ENCODE data around the gene ANKRD31. TPM values are rescaled to one million over a fixed set of nuclear protein-coding genes. Genes with fewer than 3 reads are reported as not detected.
"Not testable (repeated sequence)": the region's sequence is repeated elsewhere in the genome, so short reads cannot be mapped to it uniquely, and the experiment has no call there.

ANKRD31 gene
- total and polyA plus RNA-seq, 7 donors = 0.01 to 0.11 (median 0.06) TPM; not detected in 2

- TF ChIP-seq CTCF (IDR thresholded peaks at IDR 0.05) = no peak
- no peaks in the 10 kb centered on the region for H3K4me1 ChIP-seq
- H3K36me3 ChIP-seq (ENCODE audit: insufficient read depth in 1 of 2, low read depth in 1 of 2) = no peaks in the 10 kb centered on the region
- H3K27ac ChIP-seq = no peak overlapping the region
- H3K27me3 ChIP-seq (ENCODE audit: insufficient read depth in 3 of 3, low read length in 2 of 3) = no peaks in the 10 kb centered on the region
- H3K4me3 ChIP-seq = no peak overlapping the region
- no peaks in the 10 kb centered on the region for H3K9me3 ChIP-seq
- DNase-seq (no peak), ATAC-seq (no peak)
- intact Hi-C loops (cut with DNase I) = no loop called here
- 75 to 85% (median 81%) methylated on average over 1 of the region's 1 CpG for WGBS, 3 donors
Observed at GRCh38 chr5:75274486-75274885, 37.8 kb upstream of the ANKRD31 start.

- ATAC-seq; H3K27ac ChIP-seq; H3K4me1 ChIP-seq; intact Hi-C loops (cut with DNase I); DNase-seq; H3K9me3 ChIP-seq; H3K36me3 ChIP-seq (ENCODE audit: insufficient read depth in 1 of 2, low read depth in 1 of 2); H3K4me3 ChIP-seq; H3K27me3 ChIP-seq (ENCODE audit: insufficient read depth in 3 of 3, low read length in 2 of 3): not testable (repeated sequence)
- WGBS, 3 donors = 97 to 100% methylated on average over 4 to 24 of the region's 31 CpGs; no CpG with 5 or more reads in 1 of the 3 donors
Observed at GRCh38 chr5:75270605-75271004, 33.9 kb upstream of the ANKRD31 start.

GRCh38 chr5:75265731-75266130, 29.1 kb upstream of the ANKRD31 start:
- no peak for ATAC-seq
- no peak overlapping the region for H3K27ac ChIP-seq
- intact Hi-C loops (cut with DNase I) = loop anchor here (10.0 kb wide), 2 partner anchors 221 to 591 kb away; no protein-coding TSS in a partner anchor
- no peaks in the 10 kb centered on the region for H3K4me1 ChIP-seq
- H3K4me3 ChIP-seq = no peak overlapping the region
- TF ChIP-seq CTCF (IDR thresholded peaks at IDR 0.05) = peak; percentile 37
- no peak for DNase-seq
- no peaks in the 10 kb centered on the region for H3K9me3 ChIP-seq
- WGBS, 3 donors = 43 to 52% (median 45%) methylated on average over 2 of the region's 2 CpGs
- no peaks in the 10 kb centered on the region for H3K27me3 ChIP-seq (ENCODE audit: insufficient read depth in 3 of 3, low read length in 2 of 3)
- H3K36me3 ChIP-seq (ENCODE audit: insufficient read depth in 1 of 2, low read depth in 1 of 2) = no peaks in the 10 kb centered on the region

- no peak for ATAC-seq
- Histone ChIP-seq H3K27ac (no peak overlapping the region), H3K27me3 (ENCODE audit: insufficient read depth in 3 of 3, low read length in 2 of 3) (no peaks in the 10 kb centered on the region), H3K9me3 (no peaks in the 10 kb centered on the region), H3K36me3 (ENCODE audit: insufficient read depth in 1 of 2, low read depth in 1 of 2) (no peaks in the 10 kb centered on the region), H3K4me1 (no peaks in the 10 kb centered on the region), H3K4me3 (no peak overlapping the region)
- 76 to 81% (median 77%) methylated on average over 3 of the region's 3 CpGs for WGBS, 3 donors
- intact Hi-C loops (cut with DNase I) = loop anchor here (10.0 kb wide), 2 partner anchors 217 to 587 kb away; no protein-coding TSS in a partner anchor
- no peak for DNase-seq
- TF ChIP-seq CTCF (IDR thresholded peaks at IDR 0.05) = no peak
Observed at GRCh38 chr5:75262271-75262670, 25.6 kb upstream of the ANKRD31 start.

GRCh38 chr5:75260708-75261107, 24.0 kb upstream of the ANKRD31 start:
- no peak overlapping the region for H3K4me3 ChIP-seq
- H3K27ac ChIP-seq = no peak overlapping the region
- DNase-seq (no peak), ATAC-seq (no peak)
- no peaks in the 10 kb centered on the region for H3K27me3 ChIP-seq (ENCODE audit: insufficient read depth in 3 of 3, low read length in 2 of 3)
- no peak for TF ChIP-seq CTCF (IDR thresholded peaks at IDR 0.05)
- H3K36me3 ChIP-seq (ENCODE audit: insufficient read depth in 1 of 2, low read depth in 1 of 2) = no peaks in the 10 kb centered on the region
- no peaks in the 10 kb centered on the region for H3K4me1 ChIP-seq
- 85 to 93% (median 86%) methylated on average over 2 of the region's 2 CpGs for WGBS, 3 donors
- no peaks in the 10 kb centered on the region for H3K9me3 ChIP-seq
- intact Hi-C loops (cut with DNase I) = loop anchor here (10.0 kb wide), 2 partner anchors 216 to 586 kb away; no protein-coding TSS in a partner anchor

- H3K4me1 ChIP-seq; DNase-seq; H3K4me3 ChIP-seq; H3K27me3 ChIP-seq (ENCODE audit: insufficient read depth in 3 of 3, low read length in 2 of 3); intact Hi-C loops (cut with DNase I); H3K27ac ChIP-seq; H3K36me3 ChIP-seq (ENCODE audit: insufficient read depth in 1 of 2, low read depth in 1 of 2); ATAC-seq; H3K9me3 ChIP-seq: not testable (repeated sequence)
- whole genome bisulfite sequencing, 3 donors = 76 to 85% (median 84%) methylated on average over 4 of the region's 4 CpGs
Observed at GRCh38 chr5:75250452-75250851, 13.8 kb upstream of the ANKRD31 start.
